NT2/D1 (cell line): ENCODE results near the gene MID2.

Source experiments
- DNase-seq: peaks from one replicate; pipeline ENCODE4 v3.0.0-alpha.2; 2011; ENCODE audit warnings: low read depth, low spot score
- H3K27me3 ChIP-seq: 2 replicates; pipeline ENCODE4 v1.6.0; 2011; ENCODE audit warnings: mild to moderate bottlenecking; ENCODE audit not compliant: insufficient read length, insufficient read depth
- H3K36me3 ChIP-seq: 2 replicates; pipeline ENCODE4 v1.6.1; 2011; ENCODE audit warnings: mild to moderate bottlenecking, low read length, mixed read lengths; ENCODE audit not compliant: insufficient read depth, insufficient read length
- H3K4me1 ChIP-seq: 2 replicates; pipeline ENCODE4 v1.5.1; 2011; ENCODE audit not compliant: insufficient read depth, insufficient read length
- H3K4me3 ChIP-seq: 2 replicates; pipeline ENCODE4 v1.5.1; 2011; ENCODE audit warnings: low read depth; ENCODE audit not compliant: insufficient read length
- H3K9ac ChIP-seq: 2 replicates; pipeline ENCODE4 v1.6.0; 2011; ENCODE audit warnings: low read depth; ENCODE audit not compliant: insufficient read length
- H3K9me3 ChIP-seq: 2 replicates; pipeline ENCODE4 v1.5.1; 2011; ENCODE audit warnings: mild to moderate bottlenecking, low read length; ENCODE audit not compliant: insufficient read depth
- SUZ12 ChIP-seq: IDR thresholded peaks from 2 replicates; pipeline ENCODE4 v1.6.1; 2011; ENCODE audit not compliant: insufficient read length, insufficient read depth; ENCODE audit errors: extremely low read depth
- YY1 ChIP-seq: IDR thresholded peaks from 2 replicates; pipeline ENCODE4 v1.6.1; 2011; ENCODE audit not compliant: insufficient read length, insufficient read depth
- ZNF274 ChIP-seq: IDR thresholded peaks from 2 replicates; pipeline ENCODE4 v1.6.1; 2011; ENCODE audit warnings: mild to moderate bottlenecking, low read depth, low read length

The MID2 gene, protein sequence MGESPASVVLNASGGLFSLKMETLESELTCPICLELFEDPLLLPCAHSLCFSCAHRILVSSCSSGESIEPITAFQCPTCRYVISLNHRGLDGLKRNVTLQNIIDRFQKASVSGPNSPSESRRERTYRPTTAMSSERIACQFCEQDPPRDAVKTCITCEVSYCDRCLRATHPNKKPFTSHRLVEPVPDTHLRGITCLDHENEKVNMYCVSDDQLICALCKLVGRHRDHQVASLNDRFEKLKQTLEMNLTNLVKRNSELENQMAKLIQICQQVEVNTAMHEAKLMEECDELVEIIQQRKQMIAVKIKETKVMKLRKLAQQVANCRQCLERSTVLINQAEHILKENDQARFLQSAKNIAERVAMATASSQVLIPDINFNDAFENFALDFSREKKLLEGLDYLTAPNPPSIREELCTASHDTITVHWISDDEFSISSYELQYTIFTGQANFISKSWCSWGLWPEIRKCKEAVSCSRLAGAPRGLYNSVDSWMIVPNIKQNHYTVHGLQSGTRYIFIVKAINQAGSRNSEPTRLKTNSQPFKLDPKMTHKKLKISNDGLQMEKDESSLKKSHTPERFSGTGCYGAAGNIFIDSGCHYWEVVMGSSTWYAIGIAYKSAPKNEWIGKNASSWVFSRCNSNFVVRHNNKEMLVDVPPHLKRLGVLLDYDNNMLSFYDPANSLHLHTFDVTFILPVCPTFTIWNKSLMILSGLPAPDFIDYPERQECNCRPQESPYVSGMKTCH

DNA sequence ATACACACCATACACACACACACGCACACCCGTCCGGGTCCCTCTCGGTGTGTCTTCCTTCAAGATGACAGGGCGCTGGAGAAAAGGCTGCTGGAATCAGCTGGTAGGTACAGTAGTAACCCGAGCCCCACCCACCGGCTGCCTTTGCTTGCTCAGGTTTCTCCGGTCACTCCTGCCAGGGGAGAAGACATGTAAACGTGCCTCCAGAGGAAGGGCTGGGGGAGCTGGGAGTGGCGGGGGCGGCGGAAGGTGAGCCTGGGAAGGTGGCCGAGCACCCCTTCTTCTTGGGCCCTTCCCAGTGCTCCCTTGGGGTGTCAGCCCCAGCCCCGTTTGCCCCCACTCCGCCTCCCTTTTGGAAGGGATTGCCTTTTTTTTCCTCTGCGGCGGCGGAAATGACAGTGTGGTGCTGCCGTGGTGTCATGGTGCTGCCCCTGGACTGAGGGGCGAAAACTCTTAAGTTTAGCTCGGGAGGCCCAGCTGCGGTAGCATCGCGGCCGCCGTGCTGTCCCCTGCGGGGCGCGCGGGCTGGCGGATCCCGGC lies at the start of gene MID2:
Gene MID2 (plus strand): TSS at position 169 of the 540 bp plus-strand sequence. CDS start 561 bp downstream, outside the sequence.
- Histone ChIP-seq H3K36me3 (no peaks in the 10 kb centered on the region), H3K9me3 (no peaks in the 10 kb centered on the region), H3K4me1 (no peaks in the 10 kb centered on the region), H3K27me3 (peaks cover 38% of the 10 kb centered on the region), H3K9ac (peak within 1 kb of the TSS; percentile 64), H3K4me3 (peak within 1 kb of the TSS; percentile 54)
- no peak for TF ChIP-seq YY1
- TF ChIP-seq ZNF274 = no peak
- no peak for TF ChIP-seq SUZ12
- DNase-seq = no peak

DNA sequence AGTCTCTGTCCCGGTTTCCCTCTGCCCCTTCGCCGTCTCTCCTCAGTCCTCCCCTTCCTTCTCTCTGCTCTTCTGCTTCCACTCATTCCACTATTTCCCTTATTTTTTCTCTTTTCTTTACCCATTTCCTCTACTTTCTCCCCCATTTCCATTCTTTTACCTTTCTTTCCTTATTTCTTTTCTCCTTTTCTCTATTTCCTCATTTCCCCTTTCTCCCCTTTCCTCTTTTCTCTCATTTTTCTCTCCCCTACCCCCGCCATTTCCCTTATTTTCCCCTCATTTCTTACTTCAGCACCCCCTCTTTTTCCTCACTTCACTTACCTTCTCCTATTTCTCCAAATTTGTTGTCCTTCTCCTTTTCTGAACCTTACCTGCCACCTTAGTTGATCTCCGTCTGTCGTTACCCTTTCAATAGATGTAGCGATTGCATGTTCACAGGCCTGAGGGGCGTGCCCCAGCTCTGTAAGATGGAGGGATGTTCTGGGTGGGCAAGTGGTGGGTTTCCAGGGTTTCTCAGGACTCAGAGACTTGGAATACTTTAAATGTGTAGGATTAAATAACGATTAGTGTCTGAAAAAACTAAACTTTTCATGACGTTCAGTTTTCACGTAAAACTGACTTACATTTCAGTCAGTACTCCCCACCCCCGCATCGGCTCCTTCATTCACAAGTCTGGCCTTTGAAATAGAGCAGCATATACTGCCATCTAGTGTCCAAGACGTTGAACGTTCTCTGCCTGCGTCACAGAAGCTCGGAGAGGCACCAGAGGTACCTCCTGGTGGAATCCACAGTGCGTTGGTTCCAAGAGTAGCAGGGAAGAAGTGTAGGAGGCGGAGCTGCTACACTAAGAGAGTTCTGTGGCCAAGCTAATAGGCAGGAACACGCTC lies 48.8 kb upstream of the MID2 start:
- Histone ChIP-seq H3K4me3 (peak overlapping the region; percentile 42), H3K4me1 (peaks cover 9% of the 10 kb centered on the region), H3K9me3 (no peaks in the 10 kb centered on the region), H3K27me3 (peaks cover 35% of the 10 kb centered on the region), H3K36me3 (no peaks in the 10 kb centered on the region), H3K9ac (peak overlapping the region; percentile 14)
- TF ChIP-seq SUZ12 (no peak), ZNF274 (no peak), YY1 (no peak)
- peak; percentile 78 for DNase-seq

DNA sequence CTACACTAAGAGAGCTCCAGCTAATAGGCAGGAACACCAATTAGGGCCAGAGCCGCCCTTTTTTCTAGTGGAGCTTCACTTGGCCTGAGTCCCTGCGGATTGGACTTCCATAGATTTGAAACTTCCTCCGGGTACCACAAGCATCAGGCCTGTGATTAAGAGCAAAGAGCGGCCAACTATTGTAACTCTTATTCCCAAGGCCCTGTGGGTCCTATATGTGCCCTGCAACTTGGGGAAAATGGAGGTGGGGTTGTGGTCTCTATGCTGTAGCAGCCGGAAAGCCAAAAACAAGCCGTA lies 48.2 kb upstream of the MID2 start, which contains the start of gene NCBP2L:
Gene NCBP2L (plus strand): TSS at position 198 of the 297 bp plus-strand sequence. CDS start 16,488 bp downstream, outside the sequence.
- Histone ChIP-seq H3K4me1 (peaks cover 9% of the 10 kb centered on the region), H3K36me3 (no peaks in the 10 kb centered on the region), H3K9ac (peak within 1 kb of the TSS; percentile 14), H3K4me3 (peak within 1 kb of the TSS; percentile 42), H3K9me3 (no peaks in the 10 kb centered on the region), H3K27me3 (peaks cover 35% of the 10 kb centered on the region)
- no peak for DNase-seq
- TF ChIP-seq ZNF274 (no peak), YY1 (no peak), SUZ12 (no peak)

DNA sequence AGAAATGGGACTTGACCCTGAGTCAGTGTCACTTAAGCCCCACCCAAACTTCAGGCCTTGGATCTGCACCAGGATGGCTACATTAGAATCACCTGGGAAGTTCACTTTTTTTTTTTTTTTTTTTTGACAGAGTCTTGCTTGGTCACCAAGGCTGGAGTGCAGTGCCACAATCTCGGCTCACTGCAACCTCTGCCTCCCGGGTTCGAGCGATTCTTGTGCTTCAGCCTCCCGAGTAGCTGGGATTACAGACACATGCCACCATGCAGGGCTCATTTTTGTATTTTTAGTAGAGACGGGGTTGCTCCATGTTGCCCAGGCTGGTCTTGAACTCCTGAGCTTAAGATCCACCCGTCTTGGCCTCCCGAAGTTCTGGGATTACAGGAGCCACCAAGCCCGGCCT lies 45.1 kb upstream of the MID2 start:
- H3K4me3 ChIP-seq = no peak overlapping the region
- no peaks in the 10 kb centered on the region for H3K4me1 ChIP-seq
- no peaks in the 10 kb centered on the region for H3K9me3 ChIP-seq
- TF ChIP-seq YY1 (no peak), ZNF274 (no peak), SUZ12 (no peak)
- no peak overlapping the region for H3K9ac ChIP-seq
- H3K36me3 ChIP-seq = no peaks in the 10 kb centered on the region
- DNase-seq = no peak
- peaks cover 15% of the 10 kb centered on the region for H3K27me3 ChIP-seq

DNA sequence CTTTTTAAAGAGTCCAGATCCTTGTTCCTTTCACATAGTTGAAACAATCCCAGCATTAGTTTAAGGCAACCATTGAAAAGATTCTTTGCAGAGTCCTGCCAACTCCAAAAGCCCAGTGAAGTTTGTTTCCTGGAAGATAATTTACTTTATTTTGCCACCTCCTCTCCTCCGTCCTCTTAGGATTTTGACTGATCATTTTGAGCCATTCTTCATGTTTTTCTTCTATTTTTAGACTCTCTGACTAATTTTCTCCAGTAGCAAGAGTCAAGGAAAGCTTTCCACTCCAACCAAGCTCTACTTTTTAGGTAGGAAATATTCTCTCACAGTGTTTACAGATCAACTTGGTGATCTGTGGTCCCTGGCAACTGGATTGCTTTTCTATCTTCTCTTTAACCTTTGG lies 37.8 kb upstream of the MID2 start:
- H3K9me3 ChIP-seq = no peaks in the 10 kb centered on the region
- H3K9ac ChIP-seq = no peak overlapping the region
- no peaks in the 10 kb centered on the region for H3K27me3 ChIP-seq
- no peak for TF ChIP-seq YY1
- H3K36me3 ChIP-seq = no peaks in the 10 kb centered on the region
- no peak for DNase-seq
- no peak overlapping the region for H3K4me3 ChIP-seq
- H3K4me1 ChIP-seq = no peaks in the 10 kb centered on the region

DNA sequence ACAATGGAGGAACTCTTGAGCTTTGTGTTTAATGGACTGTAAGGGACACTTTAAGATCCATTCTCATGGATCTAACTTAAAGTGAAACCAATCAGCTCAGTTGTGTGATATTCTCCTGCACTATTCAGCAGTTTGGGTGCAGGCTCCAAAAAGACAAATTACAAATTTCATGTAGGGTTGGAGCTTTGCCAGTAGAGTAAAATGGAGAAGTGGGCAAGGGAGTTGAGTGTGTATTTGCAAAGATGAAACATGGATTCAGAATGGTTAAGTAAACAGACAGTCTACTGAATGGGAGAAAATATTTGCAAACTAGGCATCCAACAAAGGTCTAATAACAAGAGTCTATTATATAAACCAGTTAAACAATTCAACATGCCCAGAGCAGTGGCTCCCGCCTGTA lies 21.2 kb upstream of the MID2 start:
- no peak for TF ChIP-seq YY1
- TF ChIP-seq ZNF274 = no peak
- Histone ChIP-seq H3K9ac (no peak overlapping the region), H3K9me3 (no peaks in the 10 kb centered on the region; the same call in 1 of the 2 replicates), H3K4me1 (no peaks in the 10 kb centered on the region), H3K36me3 (no peaks in the 10 kb centered on the region), H3K27me3 (no peaks in the 10 kb centered on the region), H3K4me3 (no peak overlapping the region)
- no peak for DNase-seq
